Measurements from ENCODE around the gene SLC38A9. TPM values are rescaled to one million over a fixed set of nuclear protein-coding genes. Genes with fewer than 3 reads are reported as not detected.

SLC38A9 gene
- total and polyA plus RNA-seq, 9 of the 15 experiments (the other 6 are each of a cell fraction or from before 2014, with no cell fraction given) = 14.0 to 34.5 (median 20.7) TPM

DNA sequence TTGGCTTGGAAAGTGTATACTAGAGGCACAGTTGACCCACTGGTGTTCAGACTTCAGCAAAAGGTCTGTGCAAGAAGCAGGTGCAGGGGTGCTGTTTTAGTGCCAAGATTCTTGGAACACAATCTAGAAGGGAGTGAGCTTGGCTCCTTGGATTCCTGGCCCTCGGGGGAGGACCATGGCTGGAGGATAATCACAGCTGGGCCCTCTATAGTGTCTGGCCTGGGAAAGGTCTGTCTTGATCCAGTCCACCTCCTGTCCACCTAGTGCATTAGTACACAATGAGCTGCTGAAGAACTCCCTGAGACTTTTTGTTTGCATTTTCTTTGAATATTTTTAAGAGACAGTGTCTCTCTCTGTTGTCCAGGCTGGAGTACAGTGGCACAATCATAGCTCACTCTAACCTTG is 126.9 kb downstream of the SLC38A9 start:
- CTCF ChIA-PET (ENCODE audit: low intra/inter-chr PET ratio) = no interaction called here
- Histone ChIP-seq H4K20me1 (replicated peaks; ENCODE audit: control insufficient read depth, insufficient read depth, low read length) (no peaks in the 10 kb centered on the region), H3K79me2 (ENCODE audit: control insufficient read depth, insufficient read depth, low read length) (no peaks in the 10 kb centered on the region), H3K4me3 (no peak overlapping the region), H3K36me3 (ENCODE audit: control insufficient read depth, insufficient read depth, low read length) (no peaks in the 10 kb centered on the region), H3K4me1 (replicated peaks in 1 of 2; ENCODE audit: control insufficient read depth in 2 of 2, insufficient read depth in 2 of 2, low read length in 2 of 2) (no peaks in the 10 kb centered on the region), H3K27ac (ENCODE audit: extremely low read depth, low read depth, low read length) (no peak overlapping the region), H3K4me2 (ENCODE audit: insufficient read depth, low read length) (no peak overlapping the region), H3K9ac (ENCODE audit: insufficient read depth in 1 of 2, low read depth in 2 of 2, low read length in 2 of 2) (no peak overlapping the region), H3K27me3 (ENCODE audit: control insufficient read depth in 2 of 2, insufficient read depth in 2 of 2, low read length in 2 of 2) (no peaks in the 10 kb centered on the region), H2AFZ (ENCODE audit: low read depth, low read length) (no peak overlapping the region), H3K9me3 (replicated peaks; ENCODE audit: control insufficient read depth, insufficient read depth, low read depth, low read length) (no peaks in the 10 kb centered on the region), H3K9me1 (ENCODE audit: control insufficient read depth, insufficient read depth, low read length) (no peaks in the 10 kb centered on the region)
- in situ Hi-C loops (cut with MboI) (no loop called here), intact Hi-C loops (cut with micrococcal nuclease) (no loop called here)
- FAIRE-seq (no peak), DNase-seq (ENCODE audit: extremely low read depth in 1 of 4, low spot score in 3 of 4) (no peak), ATAC-seq (no peak)
- POLR2A ChIA-PET = interaction anchor here (0.6 kb wide), 1 partner anchor 578 kb away, joined by 3 read pairs; no protein-coding TSS in a partner anchor
- no peak for TF ChIP-seq ZNF274 (IDR thresholded peaks at IDR 0.05; ENCODE audit: borderline replicate concordance, low read depth, low read length)
- TF ChIP-seq, protein P1, sequence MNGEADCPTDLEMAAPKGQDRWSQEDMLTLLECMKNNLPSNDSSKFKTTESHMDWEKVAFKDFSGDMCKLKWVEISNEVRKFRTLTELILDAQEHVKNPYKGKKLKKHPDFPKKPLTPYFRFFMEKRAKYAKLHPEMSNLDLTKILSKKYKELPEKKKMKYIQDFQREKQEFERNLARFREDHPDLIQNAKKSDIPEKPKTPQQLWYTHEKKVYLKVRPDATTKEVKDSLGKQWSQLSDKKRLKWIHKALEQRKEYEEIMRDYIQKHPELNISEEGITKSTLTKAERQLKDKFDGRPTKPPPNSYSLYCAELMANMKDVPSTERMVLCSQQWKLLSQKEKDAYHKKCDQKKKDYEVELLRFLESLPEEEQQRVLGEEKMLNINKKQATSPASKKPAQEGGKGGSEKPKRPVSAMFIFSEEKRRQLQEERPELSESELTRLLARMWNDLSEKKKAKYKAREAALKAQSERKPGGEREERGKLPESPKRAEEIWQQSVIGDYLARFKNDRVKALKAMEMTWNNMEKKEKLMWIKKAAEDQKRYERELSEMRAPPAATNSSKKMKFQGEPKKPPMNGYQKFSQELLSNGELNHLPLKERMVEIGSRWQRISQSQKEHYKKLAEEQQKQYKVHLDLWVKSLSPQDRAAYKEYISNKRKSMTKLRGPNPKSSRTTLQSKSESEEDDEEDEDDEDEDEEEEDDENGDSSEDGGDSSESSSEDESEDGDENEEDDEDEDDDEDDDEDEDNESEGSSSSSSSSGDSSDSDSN (IDR thresholded peaks at IDR 0.05; ENCODE audit: borderline replicate concordance in 1 of 2, low read depth in 2 of 2, low read length in 2 of 2) = no peak
- no peak for TF ChIP-seq JUND (IDR thresholded peaks at IDR 0.05; ENCODE audit: borderline replicate concordance, low read depth, low read length)
- no peak for TF ChIP-seq JUND (tag; IDR thresholded peaks at IDR 0.05; ENCODE audit: borderline replicate concordance, low read depth, low read length)
- TF ChIP-seq KDM2B (CRISPR knock-in tag; IDR thresholded peaks at IDR 0.05) = no peak
- no peak for TF ChIP-seq PKNOX1 (IDR thresholded peaks at IDR 0.05)
- TF ChIP-seq, protein P2, sequence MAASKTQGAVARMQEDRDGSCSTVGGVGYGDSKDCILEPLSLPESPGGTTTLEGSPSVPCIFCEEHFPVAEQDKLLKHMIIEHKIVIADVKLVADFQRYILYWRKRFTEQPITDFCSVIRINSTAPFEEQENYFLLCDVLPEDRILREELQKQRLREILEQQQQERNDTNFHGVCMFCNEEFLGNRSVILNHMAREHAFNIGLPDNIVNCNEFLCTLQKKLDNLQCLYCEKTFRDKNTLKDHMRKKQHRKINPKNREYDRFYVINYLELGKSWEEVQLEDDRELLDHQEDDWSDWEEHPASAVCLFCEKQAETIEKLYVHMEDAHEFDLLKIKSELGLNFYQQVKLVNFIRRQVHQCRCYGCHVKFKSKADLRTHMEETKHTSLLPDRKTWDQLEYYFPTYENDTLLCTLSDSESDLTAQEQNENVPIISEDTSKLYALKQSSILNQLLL (CRISPR knock-in tag; IDR thresholded peaks at IDR 0.05; ENCODE audit: borderline replicate concordance) = no peak
- TF ChIP-seq ZNF143 (CRISPR knock-in tag; IDR thresholded peaks at IDR 0.05) = no peak
- TF ChIP-seq HDAC6 (IDR thresholded peaks at IDR 0.05; ENCODE audit: low read depth, low read length) = no peak
- TF ChIP-seq POLR2B (IDR thresholded peaks at IDR 0.05; ENCODE audit: low read depth, partially characterized antibody) = no peak
- no peak for TF ChIP-seq KAT2B (IDR thresholded peaks at IDR 0.05; ENCODE audit: low read depth, low read length)
- no TSS peak for BruUV-seq (replicated peaks)
- WGBS (ENCODE audit: insufficient coverage, low coverage, missing lambda C conversion rate) = 0% methylated on average over 1 of the region's 1 CpG
